A549 treated with AZD9567 at 1 μM for 4 hours (cell line): ENCODE results near the gene ARHGEF9. TPM values are rescaled to one million over a fixed set of nuclear protein-coding genes. Genes with fewer than 3 reads are reported as not detected.

Source experiments
- total RNA-seq: library from RNA; stranded (reverse); fragments of 200-300 nt; extraction: Qiagen RNA extraction; gene quantifications from 5 replicates; pipeline ENCODE4 v1.2.3, GENCODE V29; 2022; ENCODE audit not compliant: insufficient read depth

The ARHGEF9 gene
- 5.1 to 6.5 TPM (median 5.4 TPM) in 5 replicates for total RNA-seq

GRCh38 chrX:63784902-63785707 lies at the start of gene ARHGEF9:
Gene ARHGEF9, minus strand, starts transcription at chrX:63785214. Its CDS starts 69 bp downstream, at chrX:63785145.

